Fibroblast of lung (primary cell): ENCODE results near the gene CYB561.

ENCODE experiments used
- CTCF ChIP-seq, 2 donors: IDR thresholded peaks in 1 of 2; conservative IDR thresholded peaks in 1 of 2; 1 replicate in 1 of 2; 2 replicates in 1 of 2; pipeline ENCODE4 v1.5.1; 2011 to 2012; ENCODE audit warnings: low read length in 2 of 2, control low read depth in 1 of 2, inconsistent platforms in 1 of 2, low read depth in 1 of 2, mild to moderate bottlenecking in 1 of 2
- EZH2 ChIP-seq: IDR thresholded peaks from 2 replicates; pipeline ENCODE4 v1.5.1; 2012; ENCODE audit warnings: low read length, control low read depth, mild to moderate bottlenecking; ENCODE audit errors: missing control alignments

- TF ChIP-seq EZH2 (no peak), CTCF (conservative IDR thresholded peaks at IDR 0.05 in 1 of 2, IDR thresholded peaks at IDR 0.05 in 1 of 2; ENCODE audit: low read depth in 1 of 2, low read length in 2 of 2) (no peak)
Measured at GRCh38 chr17:63458478-63458877, 12.4 kb upstream of the CYB561 start.
